T-helper 2 cell treated with Interferon-gamma antibody and Interleukin-4, amounts not matched to agents 5 μg/mL and 100 μg/mL, for 36 hours (primary cell): ENCODE data around the gene RHEB.

Experiments used
- DNase-seq: peaks from one replicate; pipeline ENCODE4 v3.0.0; 2021; ENCODE audit warnings: low spot score
- H3K27ac Mint-ChIP-seq: one replicate; pipeline ENCODE4 v1.8.0; 2021; ENCODE audit warnings: mild to moderate bottlenecking, mixed read lengths
- H3K27me3 Mint-ChIP-seq: one replicate; pipeline ENCODE4 v1.8.0; 2021; ENCODE audit warnings: low read depth, mixed read lengths
- H3K36me3 Mint-ChIP-seq: one replicate; pipeline ENCODE4 v1.8.0; 2021; ENCODE audit warnings: low read depth, mixed read lengths
- H3K4me1 Mint-ChIP-seq: one replicate; pipeline ENCODE4 v1.8.0; 2021; ENCODE audit warnings: low read depth, mixed read lengths
- H3K4me3 Mint-ChIP-seq: one replicate; pipeline ENCODE4 v1.8.0; 2022; ENCODE audit warnings: mild to moderate bottlenecking, moderate library complexity, mixed read lengths
- H3K9me3 Mint-ChIP-seq: one replicate; pipeline ENCODE4 v1.8.0; 2021; ENCODE audit warnings: mixed read lengths

RHEB gene

GRCh38 chr7:151503902-151504714 lies 15.6 kb downstream of the RHEB start:
- Mint-ChIP-seq H3K9me3 (no peaks in the 10 kb centered on the region), H3K36me3 (peaks cover 5% of the 10 kb centered on the region), H3K4me3 (no peak overlapping the region), H3K27me3 (no peaks in the 10 kb centered on the region), H3K4me1 (peaks cover 26% of the 10 kb centered on the region), H3K27ac (no peak overlapping the region)
- no peak for DNase-seq

DNA sequence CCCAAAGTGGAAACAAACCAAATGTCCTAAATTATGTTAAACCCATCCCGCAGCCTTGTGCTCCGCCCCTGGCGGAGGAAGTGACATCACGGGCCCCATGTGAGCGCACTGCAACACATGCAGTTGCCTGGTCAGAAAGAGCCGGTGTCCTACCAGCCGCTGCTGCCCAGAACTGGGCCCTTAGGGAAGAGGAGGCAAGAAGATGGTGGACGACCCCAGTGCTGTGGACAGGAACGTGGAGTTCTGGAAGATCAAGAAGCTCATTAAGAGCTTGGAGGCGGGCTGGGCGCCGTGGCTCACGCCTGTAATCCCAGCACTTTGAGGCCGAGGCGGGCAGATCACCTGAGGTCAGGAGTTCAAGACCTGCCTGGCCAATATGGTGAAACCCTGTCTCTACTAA lies 18.0 kb downstream of the RHEB start:
- Mint-ChIP-seq H3K4me3 (no peak overlapping the region), H3K27ac (no peak overlapping the region), H3K36me3 (peaks cover 5% of the 10 kb centered on the region), H3K27me3 (no peaks in the 10 kb centered on the region), H3K9me3 (no peaks in the 10 kb centered on the region), H3K4me1 (peaks cover 35% of the 10 kb centered on the region)
- DNase-seq = no peak

- no peak overlapping the region for H3K27ac Mint-ChIP-seq
- peaks cover 37% of the 10 kb centered on the region for H3K4me1 Mint-ChIP-seq
Observed at GRCh38 chr7:151498495-151498894, 21.2 kb downstream of the RHEB start.

DNA sequence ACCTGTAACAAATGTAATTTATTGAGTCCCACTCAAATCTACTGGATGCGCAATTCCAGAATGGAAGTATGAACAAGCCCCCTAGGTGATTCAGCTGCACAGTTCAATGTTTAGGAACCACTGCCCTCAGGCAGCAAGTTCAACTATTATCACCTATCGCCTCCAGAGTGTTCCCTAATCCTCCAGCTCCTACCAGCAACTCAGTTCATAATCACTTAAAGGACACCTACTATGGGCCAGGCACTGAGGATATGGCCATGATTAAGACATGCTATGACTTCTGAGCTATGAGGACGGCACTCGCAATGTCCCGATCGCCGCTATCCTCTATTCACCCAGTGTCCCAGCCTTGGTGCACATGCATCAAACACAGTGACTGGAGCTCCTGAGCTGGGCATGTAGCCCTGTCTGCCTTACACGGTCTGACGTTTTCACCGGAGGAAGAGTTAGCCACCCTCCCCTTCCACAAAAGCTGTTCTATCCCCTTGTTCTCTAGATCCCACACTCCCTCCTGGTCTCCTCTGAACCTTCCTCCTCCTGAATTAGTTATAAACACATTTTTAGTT lies 22.3 kb downstream of the RHEB start:
- DNase-seq = no peak
- Mint-ChIP-seq H3K4me1 (peaks cover 36% of the 10 kb centered on the region), H3K27me3 (no peaks in the 10 kb centered on the region), H3K36me3 (peaks cover 1% of the 10 kb centered on the region), H3K4me3 (no peak overlapping the region), H3K9me3 (no peaks in the 10 kb centered on the region), H3K27ac (no peak overlapping the region)

More at GRCh38 chr7:151498495-151498894, 21.2 kb downstream of the RHEB start:
- Mint-ChIP-seq H3K36me3 (peaks cover 5% of the 10 kb centered on the region), H3K27me3 (no peaks in the 10 kb centered on the region), H3K9me3 (no peaks in the 10 kb centered on the region), H3K4me3 (no peak overlapping the region)
- no peak for DNase-seq

DNA sequence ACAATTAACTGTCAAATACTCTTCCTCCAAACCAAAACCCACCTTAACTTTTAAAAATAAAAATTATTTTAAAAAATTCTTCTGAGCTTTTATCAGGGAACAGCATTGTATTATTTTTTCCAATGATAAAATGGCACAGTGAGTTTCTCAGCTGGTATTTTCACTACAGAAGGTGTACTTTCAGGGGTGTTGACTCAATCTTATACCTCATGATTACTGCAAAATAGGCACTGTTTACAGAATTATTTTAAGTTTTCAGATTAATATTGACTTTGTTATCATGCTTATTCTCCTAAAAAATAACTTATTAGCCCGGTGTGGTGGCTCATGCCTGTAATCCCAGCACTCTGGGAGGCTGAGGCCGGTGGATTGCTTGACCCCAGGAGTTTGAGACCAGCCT lies 24.3 kb downstream of the RHEB start:
- Mint-ChIP-seq H3K27me3 (no peaks in the 10 kb centered on the region), H3K4me1 (peaks cover 33% of the 10 kb centered on the region), H3K27ac (no peak overlapping the region), H3K4me3 (no peak overlapping the region), H3K36me3 (peaks cover 2% of the 10 kb centered on the region), H3K9me3 (no peaks in the 10 kb centered on the region)
- DNase-seq = no peak

GRCh38 chr7:151494298-151495284 lies 25.1 kb downstream of the RHEB start:
- Mint-ChIP-seq H3K4me3 (no peak overlapping the region), H3K27ac (no peak overlapping the region), H3K4me1 (peaks cover 30% of the 10 kb centered on the region), H3K9me3 (no peaks in the 10 kb centered on the region), H3K36me3 (peaks cover 5% of the 10 kb centered on the region), H3K27me3 (no peaks in the 10 kb centered on the region)
- no peak for DNase-seq

- H3K4me3 Mint-ChIP-seq = no peak overlapping the region
- H3K27me3 Mint-ChIP-seq = no peaks in the 10 kb centered on the region
- DNase-seq = no peak
- H3K27ac Mint-ChIP-seq = no peak overlapping the region
- peaks cover 26% of the 10 kb centered on the region for H3K4me1 Mint-ChIP-seq
- peaks cover 14% of the 10 kb centered on the region for H3K36me3 Mint-ChIP-seq
- no peaks in the 10 kb centered on the region for H3K9me3 Mint-ChIP-seq
Observed at GRCh38 chr7:151493083-151493482, 26.6 kb downstream of the RHEB start.

- Mint-ChIP-seq H3K36me3 (peaks cover 18% of the 10 kb centered on the region), H3K27me3 (no peaks in the 10 kb centered on the region), H3K4me1 (peaks cover 15% of the 10 kb centered on the region), H3K9me3 (no peaks in the 10 kb centered on the region), H3K4me3 (no peak overlapping the region), H3K27ac (no peak overlapping the region)
- no peak for DNase-seq
Observed at GRCh38 chr7:151491859-151492258, 27.8 kb downstream of the RHEB start.

DNA sequence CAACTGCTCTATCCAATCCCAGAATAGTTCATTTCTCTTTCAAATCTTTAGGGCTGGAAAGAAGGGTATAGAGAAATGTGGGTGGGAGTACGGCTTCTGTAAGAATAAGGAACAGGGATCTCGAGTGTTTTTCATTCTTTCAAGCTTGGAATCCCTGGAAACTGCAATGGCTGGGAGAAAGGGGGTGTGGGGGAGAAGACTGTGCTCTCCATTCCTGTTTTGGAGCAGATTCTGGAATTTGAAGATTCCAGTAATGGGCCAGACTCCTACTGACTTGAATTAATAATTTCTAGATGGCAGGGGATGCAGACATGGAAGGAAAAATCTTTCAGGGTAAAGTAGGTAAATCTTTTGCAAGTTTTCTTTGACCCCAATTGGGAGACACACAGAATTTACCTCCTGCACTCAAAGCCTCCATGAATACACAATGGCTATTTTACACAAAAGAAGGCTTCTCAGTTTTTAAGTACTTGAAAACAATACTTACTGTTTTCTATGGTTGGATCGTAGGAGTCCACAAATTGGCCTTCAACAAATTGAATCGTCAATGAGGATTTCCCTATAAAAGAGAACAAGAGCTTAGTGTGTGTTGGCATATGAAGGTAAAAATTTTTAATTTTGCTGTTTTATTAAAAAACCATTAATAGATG lies 29.1 kb downstream of the RHEB start:
- Mint-ChIP-seq H3K4me1 (peaks cover 13% of the 10 kb centered on the region), H3K27me3 (no peaks in the 10 kb centered on the region), H3K27ac (no peak overlapping the region), H3K36me3 (peaks cover 26% of the 10 kb centered on the region), H3K4me3 (no peak overlapping the region), H3K9me3 (no peaks in the 10 kb centered on the region)
- DNase-seq = no peak

DNA sequence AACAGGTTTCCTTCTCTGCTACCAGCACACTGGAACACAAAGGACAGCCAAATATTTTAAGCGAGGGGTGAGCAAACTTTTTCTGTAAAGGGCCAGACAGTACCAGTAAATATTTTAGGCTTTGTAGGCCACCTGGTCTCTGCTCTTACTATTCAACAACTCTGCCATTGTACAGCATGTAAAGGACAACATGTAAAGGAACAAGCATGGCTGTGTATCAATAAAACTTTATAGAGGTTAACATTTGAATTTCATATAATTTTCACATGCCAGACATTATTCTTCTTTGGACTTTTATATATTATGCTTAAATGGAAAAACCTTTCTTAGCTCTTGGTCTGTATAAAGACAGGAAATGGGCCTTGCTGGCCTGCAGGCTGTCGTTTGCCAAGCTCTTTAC lies 30.2 kb downstream of the RHEB start:
- peaks cover 31% of the 10 kb centered on the region for H3K36me3 Mint-ChIP-seq
- H3K27ac Mint-ChIP-seq = no peak overlapping the region
- H3K27me3 Mint-ChIP-seq = no peaks in the 10 kb centered on the region
- no peak for DNase-seq
- peaks cover 13% of the 10 kb centered on the region for H3K4me1 Mint-ChIP-seq
- H3K4me3 Mint-ChIP-seq = no peak overlapping the region
- no peaks in the 10 kb centered on the region for H3K9me3 Mint-ChIP-seq

- no peaks in the 10 kb centered on the region for H3K27me3 Mint-ChIP-seq
- H3K27ac Mint-ChIP-seq = no peak overlapping the region
- no peaks in the 10 kb centered on the region for H3K9me3 Mint-ChIP-seq
- DNase-seq = no peak
- no peak overlapping the region for H3K4me3 Mint-ChIP-seq
- peaks cover 11% of the 10 kb centered on the region for H3K4me1 Mint-ChIP-seq
- H3K36me3 Mint-ChIP-seq = peaks cover 35% of the 10 kb centered on the region
Observed at GRCh38 chr7:151488096-151488495, 31.6 kb downstream of the RHEB start.

DNA sequence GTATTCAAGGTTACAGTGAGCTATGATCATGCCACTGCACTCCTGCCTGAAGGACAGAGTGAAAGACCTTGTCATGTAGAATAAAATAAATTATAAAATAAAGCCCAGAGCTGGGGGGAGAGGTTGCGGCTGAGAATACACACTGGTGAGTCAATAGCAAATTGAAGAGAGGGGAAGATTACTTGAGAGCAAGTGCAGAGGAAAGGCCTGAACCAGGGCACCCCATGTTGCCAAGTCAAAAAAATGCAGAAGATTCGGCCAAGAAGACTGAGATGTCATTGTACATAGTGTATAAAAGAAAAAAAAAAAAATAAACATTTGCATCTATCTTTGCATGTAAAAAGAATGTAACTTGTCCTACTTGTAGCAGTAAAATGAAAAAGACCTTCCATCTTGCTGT lies 32.5 kb downstream of the RHEB start:
- peaks cover 18% of the 10 kb centered on the region for H3K4me1 Mint-ChIP-seq
- peaks cover 39% of the 10 kb centered on the region for H3K36me3 Mint-ChIP-seq
- no peak overlapping the region for H3K4me3 Mint-ChIP-seq
- no peak overlapping the region for H3K27ac Mint-ChIP-seq
- no peaks in the 10 kb centered on the region for H3K9me3 Mint-ChIP-seq
- H3K27me3 Mint-ChIP-seq = no peaks in the 10 kb centered on the region
- DNase-seq = no peak

GRCh38 chr7:151486074-151486473 lies 33.6 kb downstream of the RHEB start:
- Mint-ChIP-seq H3K4me3 (no peak overlapping the region), H3K4me1 (peaks cover 28% of the 10 kb centered on the region), H3K27ac (no peak overlapping the region), H3K9me3 (no peaks in the 10 kb centered on the region), H3K36me3 (peaks cover 46% of the 10 kb centered on the region), H3K27me3 (no peaks in the 10 kb centered on the region)
- DNase-seq = no peak
